Esophagus muscularis mucosa (tissue), 4 donors: ENCODE measurements around the gene ZMYND15.

Experiments used
- EP300 ChIP-seq: sonication (generic); formaldehyde crosslinking; IDR thresholded peaks from one replicate; pipeline ENCODE4 v1.6.1; 2017; ENCODE audit warnings: antibody characterized with exemption
- POLR2AphosphoS5 ChIP-seq, 2 donors: sonication (generic); formaldehyde crosslinking; IDR thresholded peaks; one replicate each; pipeline ENCODE4 v1.6.1; 2017; ENCODE audit warnings: antibody characterized with exemption in 2 of 2
- TF ChIP-seq, protein P1 (sequence below), 3 experiments: fragments of 200-600 bp in 2 of 3; fragments of 450-650 bp in 1 of 3; sonication (generic) in 2 of 3; IDR thresholded peaks; one replicate each; pipeline ENCODE4 v1.5.1; 2017 to 2019; ENCODE audit warnings: antibody characterized with exemption in 3 of 3, mild to moderate bottlenecking in 2 of 3, moderate library complexity in 1 of 3

DNA sequence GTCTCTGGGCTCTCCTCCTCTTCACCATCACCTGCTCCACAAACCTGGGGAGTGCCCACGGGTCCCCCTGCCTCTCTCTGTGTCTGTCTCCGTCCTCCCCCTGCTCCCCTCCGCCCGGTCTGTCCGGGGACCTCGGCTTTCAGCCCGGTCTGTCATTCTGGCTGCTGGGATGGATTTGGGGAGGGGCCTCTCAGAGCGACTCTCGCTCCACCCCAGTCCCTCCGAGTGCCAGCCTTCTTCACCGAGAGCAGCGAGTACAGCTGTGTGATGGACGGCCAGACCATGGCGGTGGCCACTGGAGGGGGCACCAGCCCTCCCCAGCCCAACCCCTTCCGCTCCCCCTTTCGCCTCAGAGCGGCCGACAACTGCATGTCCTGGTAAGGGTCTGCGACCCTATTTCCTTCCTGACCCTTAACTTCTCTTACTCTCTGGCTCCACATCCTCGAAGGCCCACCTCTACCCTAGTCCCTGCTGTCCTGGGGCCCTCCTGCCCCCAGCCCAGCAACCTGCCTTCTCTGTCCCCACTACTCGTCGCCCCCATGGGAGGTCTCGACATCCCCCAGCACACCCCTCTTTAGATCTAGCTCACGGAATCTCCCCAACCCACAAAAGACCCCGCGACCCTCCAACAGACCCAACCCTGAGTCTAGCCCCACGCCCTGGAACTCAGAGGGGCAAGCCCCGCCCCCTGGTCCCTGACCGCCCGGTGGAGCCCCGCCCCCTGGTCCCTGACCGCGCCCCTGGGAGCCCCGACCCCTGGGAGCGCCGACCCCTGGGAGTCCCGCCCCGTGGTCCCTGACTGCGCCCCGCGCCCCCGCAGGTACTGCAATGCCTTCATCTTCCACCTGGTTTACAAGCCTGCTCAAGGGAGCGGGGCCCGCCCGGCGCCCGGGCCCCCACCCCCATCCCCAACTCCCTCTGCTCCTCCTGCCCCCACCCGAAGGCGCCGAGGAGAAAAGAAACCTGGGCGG, 5.7 kb downstream of the ZMYND15 start:
- TF ChIP-seq, protein P1, sequence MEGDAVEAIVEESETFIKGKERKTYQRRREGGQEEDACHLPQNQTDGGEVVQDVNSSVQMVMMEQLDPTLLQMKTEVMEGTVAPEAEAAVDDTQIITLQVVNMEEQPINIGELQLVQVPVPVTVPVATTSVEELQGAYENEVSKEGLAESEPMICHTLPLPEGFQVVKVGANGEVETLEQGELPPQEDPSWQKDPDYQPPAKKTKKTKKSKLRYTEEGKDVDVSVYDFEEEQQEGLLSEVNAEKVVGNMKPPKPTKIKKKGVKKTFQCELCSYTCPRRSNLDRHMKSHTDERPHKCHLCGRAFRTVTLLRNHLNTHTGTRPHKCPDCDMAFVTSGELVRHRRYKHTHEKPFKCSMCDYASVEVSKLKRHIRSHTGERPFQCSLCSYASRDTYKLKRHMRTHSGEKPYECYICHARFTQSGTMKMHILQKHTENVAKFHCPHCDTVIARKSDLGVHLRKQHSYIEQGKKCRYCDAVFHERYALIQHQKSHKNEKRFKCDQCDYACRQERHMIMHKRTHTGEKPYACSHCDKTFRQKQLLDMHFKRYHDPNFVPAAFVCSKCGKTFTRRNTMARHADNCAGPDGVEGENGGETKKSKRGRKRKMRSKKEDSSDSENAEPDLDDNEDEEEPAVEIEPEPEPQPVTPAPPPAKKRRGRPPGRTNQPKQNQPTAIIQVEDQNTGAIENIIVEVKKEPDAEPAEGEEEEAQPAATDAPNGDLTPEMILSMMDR (IDR thresholded peaks at IDR 0.05): no peak
- TF ChIP-seq POLR2AphosphoS5 (IDR thresholded peaks at IDR 0.05): no peak
- TF ChIP-seq EP300: no peak
